Left lung (tissue), 10 donors: ENCODE measurements around the gene SLC4A8. TPM values are rescaled to one million over a fixed set of nuclear protein-coding genes. Genes with fewer than 3 reads are reported as not detected.
"Not testable (repeated sequence)": the region's sequence is repeated elsewhere in the genome, so short reads cannot be mapped to it uniquely, and the experiment has no call there.

Experiments used
- ATAC-seq: fragments of 200-7000 bp; cut with Tn5 transposase; one replicate; pipeline ENCODE4 v1.9.1; 2020; ENCODE audit warnings: moderate library complexity
- DNase-seq, 4 donors: peaks; one replicate each; pipeline ENCODE4 v3.0.0-alpha.2; 2013 to 2020
- H3K27ac ChIP-seq, 2 donors: fragments of 200-600 bp; sonication (generic) in 1 of 2; one replicate each; pipeline versions ENCODE4 v1.5.0 to v1.8.0; 2020 to 2021
- H3K27me3 ChIP-seq, 2 donors: fragments of 200-600 bp; sonication (generic) in 1 of 2; one replicate each; pipeline versions ENCODE4 v1.5.0 to v1.8.0; 2020 to 2021
- H3K36me3 ChIP-seq, 2 donors: fragments of 200-600 bp; sonication (generic) in 1 of 2; one replicate each; pipeline versions ENCODE4 v1.5.0 to v1.8.0; 2020 to 2021
- H3K4me1 ChIP-seq, 2 donors: fragments of 200-600 bp; one replicate each; pipeline ENCODE4 v1.8.0; 2021
- H3K4me3 ChIP-seq, 2 donors: fragments of 200-600 bp; sonication (generic) in 1 of 2; one replicate each; pipeline versions ENCODE4 v1.5.0 to v1.8.0; 2020 to 2021; ENCODE audit warnings: mild to moderate bottlenecking in 1 of 2
- H3K9me3 ChIP-seq, 2 donors: fragments of 200-600 bp; sonication (generic) in 1 of 2; one replicate each; pipeline versions ENCODE4 v1.5.0 to v1.8.0; 2020 to 2021
- CTCF ChIP-seq, 2 donors: fragments of 200-600 bp; sonication (generic) in 1 of 2; IDR thresholded peaks; one replicate each; pipeline versions ENCODE4 v1.5.0 to v1.8.0; 2021; ENCODE audit warnings: antibody characterized with exemption in 2 of 2
- intact Hi-C, 2 donors: fragments of 100-400 bp; cut with DNase I; formaldehyde crosslinking; loops; one replicate each; pipeline versions ENCODE4 v1.11.2 to v1.14.2; 2022
- polyA plus RNA-seq, 6 donors: library from polyadenylated mRNA; unstranded; fragments of 120-200 nt; gene quantifications; one replicate each; pipeline ENCODE4 v1.2.1, GENCODE V29; 2013; ENCODE audit not compliant: insufficient read length in 6 of 6
- total RNA-seq, 2 donors: library from RNA; stranded (reverse); fragmentation: NEBNext Ultra II Directional; extraction: Animal tissue kit (Norgen Biotek cat#: 25700); gene quantifications; one replicate each; pipeline ENCODE4 v1.2.1, GENCODE V29; 2021
- donor health status: DM: no; HTN: yes; CAD: no.
- donor health status: DM: no; HTN: no; CAD: no.

Gene SLC4A8
- total and polyA plus RNA-seq, 8 donors: 1.3 to 3.9 (median 1.8) TPM

GRCh38 chr12:51448618-51449256 is 24.1 kb downstream of the SLC4A8 start:
- Histone ChIP-seq H3K27ac (no peak overlapping the region), H3K9me3 (no peaks in the 10 kb centered on the region), H3K27me3 (no peaks in the 10 kb centered on the region), H3K4me1 (no peaks in the 10 kb centered on the region), H3K4me3 (no peak overlapping the region), H3K36me3 (no peaks in the 10 kb centered on the region)
- no peak for TF ChIP-seq CTCF (IDR thresholded peaks at IDR 0.05)
- ATAC-seq: no peak
- intact Hi-C loops: no loop called here
- no peak for DNase-seq

GRCh38 chr12:51449580-51450246 is 25.1 kb downstream of the SLC4A8 start:
- H3K27ac ChIP-seq: no peak overlapping the region
- no peak for ATAC-seq
- no peak overlapping the region for H3K4me3 ChIP-seq
- no peak for DNase-seq
- no peaks in the 10 kb centered on the region for H3K36me3 ChIP-seq
- H3K9me3 ChIP-seq: no peaks in the 10 kb centered on the region
- no peaks in the 10 kb centered on the region for H3K4me1 ChIP-seq
- intact Hi-C loops: no loop called here
- TF ChIP-seq CTCF (IDR thresholded peaks at IDR 0.05): no peak
- H3K27me3 ChIP-seq: no peaks in the 10 kb centered on the region

- Histone ChIP-seq H3K27ac (no peak overlapping the region), H3K4me1 (no peaks in the 10 kb centered on the region), H3K36me3 (no peaks in the 10 kb centered on the region), H3K27me3 (no peaks in the 10 kb centered on the region), H3K4me3 (no peak overlapping the region), H3K9me3 (no peaks in the 10 kb centered on the region)
- DNase-seq (no peak), ATAC-seq (no peak)
- no peak for TF ChIP-seq CTCF (IDR thresholded peaks at IDR 0.05)
- intact Hi-C loops: no loop called here
Measured at GRCh38 chr12:51450333-51450732, 25.7 kb downstream of the SLC4A8 start.

- no peaks in the 10 kb centered on the region for H3K36me3 ChIP-seq
- H3K4me3 ChIP-seq: no peak overlapping the region
Measured at GRCh38 chr12:51450806-51451205, 26.2 kb downstream of the SLC4A8 start.

GRCh38 chr12:51454016-51454415 is 29.4 kb downstream of the SLC4A8 start:
- H3K27ac ChIP-seq, intact Hi-C loops, H3K9me3 ChIP-seq, H3K4me1 ChIP-seq, H3K4me3 ChIP-seq, H3K36me3 ChIP-seq, H3K27me3 ChIP-seq: not testable (repeated sequence)
- DNase-seq: peak in 1 of 4 donors; percentile 54
- peak; percentile 92 for ATAC-seq

More at GRCh38 chr12:51450806-51451205, 26.2 kb downstream of the SLC4A8 start:
- Histone ChIP-seq H3K9me3 (no peaks in the 10 kb centered on the region), H3K4me1 (no peaks in the 10 kb centered on the region), H3K27ac (no peak overlapping the region), H3K27me3 (no peaks in the 10 kb centered on the region)
- DNase-seq (no peak), ATAC-seq (no peak)
- TF ChIP-seq CTCF (IDR thresholded peaks at IDR 0.05): no peak
- intact Hi-C loops: no loop called here

GRCh38 chr12:51455050-51455449 is 30.4 kb downstream of the SLC4A8 start:
- H3K27me3 ChIP-seq, H3K4me3 ChIP-seq, DNase-seq, H3K36me3 ChIP-seq, H3K4me1 ChIP-seq, H3K9me3 ChIP-seq, ATAC-seq, intact Hi-C loops: not testable (repeated sequence)
- H3K27ac ChIP-seq: peak overlapping the region in 1 of 2 donors; percentile 7
